Activated effector memory CD4-positive, alpha-beta T cell treated with Interleukin-2 at 50 U/mL for 16 hours (primary cell): ENCODE measurements around the gene AMFR.

Experiments
- DNase-seq: peaks from one replicate; pipeline ENCODE4 v3.0.0-alpha.2; 2020

The AMFR gene

DNA sequence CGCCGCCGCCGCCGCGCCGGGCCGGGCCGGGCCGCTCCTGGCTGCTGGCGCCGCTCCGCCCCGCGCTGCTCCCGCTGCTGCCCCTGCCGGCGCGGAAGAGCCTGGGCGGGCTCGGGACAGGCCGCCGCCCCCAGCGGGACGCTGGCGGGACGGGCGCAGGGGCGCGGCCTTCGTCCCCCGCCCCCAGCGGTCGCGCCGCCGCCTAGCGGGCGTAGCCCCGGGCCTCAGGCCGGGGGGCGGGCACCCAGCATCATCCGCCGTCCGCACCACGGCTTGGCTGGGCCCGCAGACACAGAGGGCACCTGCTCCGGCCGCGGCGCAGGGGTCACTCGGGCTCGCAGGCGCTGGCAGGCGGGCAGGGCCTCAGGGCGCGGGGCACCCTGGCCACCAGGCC, at the start of gene AMFR:
Gene AMFR (minus strand): TSS at position 107 of the 394 bp plus-strand sequence. CDS start 218 bp downstream, outside the sequence.
- peak; percentile 60 for DNase-seq

GRCh38 chr16:56470666-56471065, 45.3 kb upstream of the AMFR start:
- no peak for DNase-seq

GRCh38 chr16:56470232-56470631, 44.9 kb upstream of the AMFR start:
- DNase-seq, result no peak

DNA sequence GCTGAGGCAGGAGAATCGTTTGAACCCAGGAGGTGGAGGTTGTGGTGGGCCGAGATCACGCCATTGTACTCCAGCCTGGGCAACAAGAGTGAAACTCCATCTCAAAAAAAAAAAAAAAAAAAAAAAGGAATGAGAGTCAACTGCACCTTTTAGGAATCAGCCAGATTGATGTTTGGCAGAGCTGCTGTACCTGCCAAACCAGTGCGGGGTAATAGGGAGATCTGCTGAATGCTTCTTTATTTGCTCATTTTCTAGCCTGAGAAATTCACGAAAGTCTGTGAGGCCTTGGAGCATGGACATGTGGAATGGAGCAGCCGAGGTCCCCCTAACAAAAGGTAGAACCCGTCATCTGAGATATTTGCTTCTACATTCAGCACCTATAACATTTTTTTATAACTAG, 44.4 kb upstream of the AMFR start:
- no peak for DNase-seq

DNA sequence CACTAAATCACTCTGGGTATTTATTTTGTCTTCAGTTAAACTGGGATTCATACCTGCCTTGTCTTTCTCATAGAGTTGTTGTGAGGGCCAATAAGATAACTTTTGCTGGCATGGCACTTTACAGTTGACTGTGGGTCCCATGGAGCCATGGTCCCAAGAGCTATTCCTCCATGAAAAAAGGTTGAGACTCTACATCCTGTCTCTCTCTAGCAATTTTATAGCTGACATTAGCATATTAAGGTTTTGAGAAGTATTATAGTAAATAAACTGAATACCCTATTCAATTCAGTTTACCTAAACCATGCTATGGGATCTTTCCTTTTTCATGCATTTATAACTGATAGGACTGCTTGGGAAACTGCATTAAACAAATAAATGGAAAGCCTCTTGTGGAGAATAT, 43.5 kb upstream of the AMFR start:
- DNase-seq, result no peak

DNA sequence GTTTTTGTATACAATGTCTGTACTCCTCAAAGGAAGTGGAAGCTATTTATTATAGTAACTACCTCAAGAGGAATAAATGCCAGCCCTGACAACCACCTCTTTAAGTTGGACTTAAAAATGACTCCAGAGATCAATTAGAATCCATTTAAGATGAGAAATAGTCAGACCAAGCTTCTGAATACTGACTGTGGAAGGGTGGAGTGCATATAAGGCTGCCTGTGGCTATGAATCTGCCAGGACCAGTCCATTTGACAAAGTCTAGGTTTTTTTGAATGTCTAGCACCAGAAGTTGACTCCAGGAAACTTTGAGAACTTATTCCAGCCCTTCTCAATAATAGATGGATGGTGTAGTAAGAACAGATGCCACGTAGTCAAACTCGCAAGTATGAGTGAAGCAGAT, 41.0 kb upstream of the AMFR start:
- DNase-seq, result no peak

DNA sequence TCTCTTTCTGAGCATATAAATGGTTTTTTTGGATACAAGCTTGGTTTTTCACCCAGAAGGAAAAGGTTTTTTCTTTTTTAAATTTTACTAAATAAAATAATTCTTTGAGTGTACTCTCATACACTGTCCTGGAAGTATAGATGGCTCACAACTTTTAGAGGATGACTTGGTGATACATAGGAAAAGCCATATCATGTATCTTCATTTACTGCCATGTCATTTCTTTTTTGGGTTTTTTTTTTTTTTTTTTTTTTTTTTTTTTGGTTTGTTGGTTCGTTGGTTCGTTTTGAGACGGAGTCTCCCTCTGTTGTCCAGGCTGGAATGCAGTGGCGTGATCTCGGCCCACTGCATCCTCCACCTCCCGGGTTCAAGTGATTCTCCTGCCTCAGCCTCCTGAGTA, 37.8 kb upstream of the AMFR start:
- DNase-seq, result no peak

DNA sequence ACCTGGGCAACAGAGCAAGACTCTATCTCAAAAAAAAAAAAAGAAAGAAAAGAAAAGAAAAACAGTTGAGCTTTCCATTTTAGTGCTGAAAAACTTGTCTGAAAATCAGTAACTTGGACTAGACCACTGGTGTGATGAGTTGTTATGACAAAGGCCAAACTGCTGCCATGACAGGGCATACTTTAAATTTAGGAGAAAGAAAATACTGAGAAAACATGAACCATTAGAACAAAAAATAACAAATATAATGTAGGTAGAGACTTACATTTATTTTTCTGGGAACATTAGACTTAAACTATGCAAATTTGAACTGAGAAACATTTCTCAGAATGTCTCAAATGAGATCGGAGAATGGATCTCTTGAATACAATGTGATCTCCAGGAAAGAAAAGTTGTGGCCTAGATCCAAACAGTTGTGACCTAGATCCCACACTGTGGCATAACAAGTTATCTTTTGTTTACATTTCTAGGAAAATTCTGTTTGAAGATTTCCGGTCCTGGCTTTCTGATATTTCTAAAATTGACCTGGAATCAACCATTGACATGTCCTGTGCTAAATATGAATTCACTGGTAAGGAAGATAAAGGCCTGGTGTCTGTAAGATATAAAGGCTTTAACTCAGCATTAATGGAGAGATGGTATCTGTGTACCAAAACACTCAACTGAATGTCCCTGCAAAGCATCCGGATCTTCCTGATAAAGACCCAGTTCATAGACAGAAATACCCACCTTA, 36.9 kb upstream of the AMFR start:
- no peak for DNase-seq

- DNase-seq, result no peak
These were observed 34.8 kb upstream of the AMFR start for GRCh38 chr16:56460101-56460500.

GRCh38 chr16:56457927-56458470, 32.7 kb upstream of the AMFR start:
- no peak for DNase-seq

- no peak for DNase-seq
These were observed 26.7 kb upstream of the AMFR start for GRCh38 chr16:56451753-56452689.

DNA sequence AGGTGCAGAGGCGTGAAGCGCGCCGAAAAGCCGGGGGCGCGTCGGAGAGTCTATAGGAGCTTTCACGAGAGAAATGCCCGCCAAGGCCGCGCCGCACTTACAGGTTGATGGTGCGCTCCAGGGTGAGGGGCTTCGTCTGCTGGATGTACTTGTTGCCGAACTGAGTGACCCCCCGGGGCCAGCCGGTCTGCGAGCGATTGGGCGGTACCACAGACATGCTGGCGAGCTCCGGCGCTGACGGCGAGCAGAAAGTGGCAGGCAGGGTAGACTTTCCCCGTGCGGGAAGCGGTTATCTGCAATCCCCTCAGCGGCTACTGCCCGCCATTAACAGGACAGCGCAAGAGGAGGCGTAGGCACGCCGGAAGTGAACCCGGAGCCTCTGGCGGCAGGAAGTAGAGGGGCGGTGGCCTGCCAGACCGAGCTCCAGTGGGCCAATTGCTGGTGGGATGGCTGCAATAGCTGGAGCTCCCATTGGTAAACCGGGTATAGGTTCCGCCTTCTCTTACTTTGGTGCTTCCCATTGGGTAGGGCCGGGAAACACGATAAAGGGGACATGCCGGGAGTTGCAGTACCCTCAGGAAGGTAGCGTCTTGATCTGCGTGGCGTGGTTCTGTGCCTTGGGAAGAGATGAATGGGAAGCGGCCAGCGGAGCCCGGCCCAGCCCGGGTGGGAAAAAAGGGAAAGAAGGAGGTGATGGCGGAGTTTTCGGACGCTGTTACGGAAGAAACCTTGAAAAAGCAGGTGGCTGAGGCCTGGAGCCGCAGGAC, 25.8 kb upstream of the AMFR start, which contains the start of the genes NUDT21 and OGFOD1:
Gene NUDT21 (minus strand): TSS at position 347 of the 767 bp plus-strand sequence. CDS start 130 bp downstream, at position 217.
Gene OGFOD1 (plus strand): TSS at position 569 of the 767 bp plus-strand sequence. CDS start 59 bp downstream, at position 628.
- peak; percentile 87 for DNase-seq

- no peak for DNase-seq
These were observed 25.1 kb upstream of the AMFR start for GRCh38 chr16:56450275-56450985.

GRCh38 chr16:56448005-56448404, 22.7 kb upstream of the AMFR start:
- DNase-seq, result no peak

- no peak for DNase-seq
These were observed 21.9 kb upstream of the AMFR start for GRCh38 chr16:56447286-56447685.

DNA sequence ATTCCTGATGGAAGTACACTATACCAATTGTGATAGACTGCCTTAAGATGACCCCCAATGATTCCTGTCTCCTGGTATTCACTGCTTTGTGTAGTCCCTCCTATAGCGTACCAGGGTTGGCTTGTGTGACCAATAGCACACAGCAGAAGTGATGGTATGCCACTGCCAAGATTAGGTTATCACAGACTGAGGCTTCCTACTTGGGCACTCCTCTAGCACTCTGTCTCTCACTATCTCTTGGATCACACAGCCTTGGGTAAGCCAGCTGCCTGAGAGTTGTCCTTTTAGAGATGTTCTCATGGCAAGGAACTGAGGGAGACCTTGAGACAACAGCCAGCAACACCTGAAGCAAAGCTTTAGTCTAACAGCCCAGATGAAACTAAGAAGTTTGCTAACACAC, 12.7 kb upstream of the AMFR start:
- DNase-seq, result no peak

- DNase-seq, result no peak
These were observed 10.9 kb upstream of the AMFR start for GRCh38 chr16:56436258-56436657.

GRCh38 chr16:56428091-56428490, 2.7 kb upstream of the AMFR start:
- no peak for DNase-seq

GRCh38 chr16:56426585-56426984, 1.2 kb upstream of the AMFR start:
- no peak for DNase-seq

DNA sequence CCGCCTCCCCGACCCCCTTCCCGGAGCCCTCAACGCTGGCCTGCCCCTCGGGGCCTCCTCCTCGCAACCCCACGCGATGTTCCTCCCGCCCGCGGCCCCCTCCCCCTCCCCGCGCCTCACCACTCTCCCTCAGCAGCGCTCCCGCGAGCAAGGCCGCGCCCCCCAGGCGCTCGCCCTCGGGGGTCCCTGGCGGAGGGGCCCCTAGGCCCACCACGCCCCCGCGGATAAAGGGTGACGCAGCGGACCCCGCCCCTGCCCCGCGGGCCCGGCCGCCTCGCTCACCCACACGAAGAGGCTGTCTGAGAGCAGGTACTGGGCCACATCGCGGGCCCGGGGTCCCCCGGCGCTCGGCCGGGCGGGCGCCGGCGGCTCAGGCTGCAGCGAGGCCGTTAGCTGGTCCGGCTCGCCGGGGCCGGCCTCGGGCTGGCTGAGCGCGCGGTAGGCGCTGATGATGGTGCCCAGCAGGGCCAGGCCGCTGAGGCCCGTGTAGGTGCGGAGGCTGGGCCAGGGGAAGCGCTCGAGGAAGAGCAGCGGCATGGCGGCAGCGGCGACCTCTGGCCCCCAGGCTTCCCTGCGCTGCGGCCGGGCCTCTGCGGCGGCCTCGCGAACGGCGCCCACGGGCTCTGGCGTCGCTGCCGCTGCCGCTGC, 430 bp downstream of the AMFR start:
- DNase-seq, result no peak

DNA sequence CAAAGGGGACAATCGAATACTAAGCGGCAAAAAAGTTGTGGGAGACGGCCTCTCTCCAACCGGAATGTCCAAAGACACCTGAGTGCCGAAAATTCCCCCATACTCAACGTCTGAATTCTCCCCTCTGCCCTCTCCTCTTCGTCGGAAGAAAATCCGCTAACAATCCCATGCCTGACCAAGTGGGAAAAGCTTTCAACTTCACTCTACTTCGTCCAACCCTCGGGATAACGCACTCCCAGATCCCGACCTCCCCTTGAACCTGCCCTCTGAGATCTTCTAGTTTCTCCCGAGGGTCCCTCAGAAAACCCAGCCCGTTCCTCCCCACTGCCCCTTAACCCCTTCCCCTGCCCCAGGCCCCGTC, 961 bp downstream of the AMFR start:
- no peak for DNase-seq
